NCI-H2107 (cell line): ENCODE data around the gene RNASE2.
"Not testable (repeated sequence)": the region's sequence is repeated elsewhere in the genome, so short reads cannot be mapped to it uniquely, and the experiment has no call there.

Experiments used
- DNase-seq: peaks from one replicate; lab custom pipeline; 2025; lab: John Stamatoyannopoulos, UW

The RNASE2 gene

DNA sequence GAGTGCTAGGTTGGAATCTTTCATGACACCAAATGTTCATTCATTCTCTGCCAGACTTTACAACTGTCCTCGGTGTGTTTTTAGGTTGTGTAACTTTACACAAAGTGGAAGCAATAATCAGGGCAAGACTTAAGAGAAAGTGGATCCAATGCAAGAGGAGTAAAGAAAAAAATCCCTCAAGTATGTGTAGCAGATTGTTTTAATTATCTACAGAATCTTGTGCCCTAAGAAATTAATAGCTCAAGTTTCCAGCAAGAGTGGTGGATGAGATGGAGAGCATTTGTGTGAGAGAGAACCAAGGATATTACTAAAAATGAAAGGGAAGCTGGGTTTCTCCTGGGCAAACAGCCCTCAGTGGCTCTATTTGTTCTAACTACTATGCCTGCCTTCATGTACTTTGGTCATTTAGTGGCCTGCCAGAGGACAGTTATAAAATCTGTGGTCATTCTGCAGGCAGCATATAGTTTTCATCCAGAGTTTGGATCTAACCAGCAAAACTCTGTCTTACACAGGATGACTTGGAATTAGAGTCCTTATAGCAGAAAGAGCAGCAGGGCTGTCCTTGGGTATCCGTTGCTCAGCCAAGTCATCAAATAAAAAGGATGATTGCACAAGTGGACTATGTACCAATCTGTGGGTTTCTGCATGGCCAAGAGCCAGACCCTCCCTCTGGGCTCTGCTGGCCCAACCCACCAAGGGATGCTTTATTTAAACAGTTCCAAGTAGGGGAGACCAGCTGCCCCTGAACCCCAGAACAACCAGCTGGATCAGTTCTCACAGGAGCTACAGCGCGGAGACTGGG is at the start of gene RNASE2:
TSS of gene RNASE2 (plus strand) at position 752 of the 802 bp plus-strand sequence. CDS start 285 bp downstream, outside the sequence.
- not testable (repeated sequence) for DNase-seq

DNA sequence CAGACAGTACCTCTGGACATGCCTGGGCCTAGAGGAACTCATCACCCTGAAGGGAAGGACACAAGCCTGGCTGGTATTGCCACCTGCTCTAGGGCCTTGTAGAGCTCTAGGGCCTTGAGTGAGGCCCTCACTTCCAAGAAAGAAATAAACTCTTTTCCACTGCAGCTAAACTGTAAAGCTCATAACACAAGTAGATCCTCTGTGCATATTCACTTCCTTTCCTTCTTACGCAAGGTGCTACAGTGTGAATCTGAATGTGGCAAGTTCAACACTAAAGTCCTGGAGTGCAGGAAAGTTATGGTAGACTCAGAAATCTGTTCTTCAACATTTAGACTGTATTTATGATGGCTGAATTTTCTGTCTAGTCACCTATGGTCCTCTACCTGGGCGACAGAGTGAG is 49.6 kb upstream of the RNASE2 start:
- DNase-seq, result no peak

DNA sequence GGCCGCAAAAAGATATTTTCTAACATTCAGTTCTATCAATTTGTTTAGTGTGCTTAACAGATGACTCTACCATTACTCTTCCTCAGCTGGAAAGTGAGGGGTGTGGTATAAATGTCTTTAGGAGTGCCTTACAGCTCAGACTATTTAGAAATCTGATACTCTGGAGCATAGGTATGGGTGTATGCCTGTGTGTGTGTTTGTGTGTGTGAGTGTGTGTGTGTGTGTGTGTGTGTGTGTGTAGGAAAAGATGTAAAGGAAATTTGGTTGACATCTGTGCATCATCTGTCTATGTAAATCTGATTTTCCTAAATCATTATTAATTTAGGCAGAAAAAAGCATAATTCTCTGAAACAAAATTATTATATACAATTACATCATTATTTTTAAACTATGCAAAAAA is 48.1 kb upstream of the RNASE2 start:
- no peak for DNase-seq

DNA sequence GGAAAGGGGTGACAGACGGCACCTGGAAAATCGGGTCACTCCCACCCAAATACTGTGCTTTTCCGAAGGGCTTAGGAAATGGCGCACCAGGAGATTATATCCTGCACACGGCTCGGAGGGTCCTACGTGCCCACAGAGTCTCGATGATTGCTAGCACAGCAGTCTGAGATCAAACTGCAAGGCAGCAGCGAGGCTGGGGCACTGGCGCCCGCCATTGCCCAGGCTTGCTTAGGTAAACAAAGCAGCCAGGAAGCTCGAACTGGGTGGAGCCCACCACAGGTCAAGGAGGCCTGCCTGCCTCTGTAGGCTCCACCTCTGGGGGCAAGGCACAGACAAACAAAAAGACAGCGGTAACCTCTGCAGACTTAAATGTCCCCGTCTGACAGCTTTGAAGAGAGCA is 44.5 kb upstream of the RNASE2 start:
- not testable (repeated sequence) for DNase-seq

DNA sequence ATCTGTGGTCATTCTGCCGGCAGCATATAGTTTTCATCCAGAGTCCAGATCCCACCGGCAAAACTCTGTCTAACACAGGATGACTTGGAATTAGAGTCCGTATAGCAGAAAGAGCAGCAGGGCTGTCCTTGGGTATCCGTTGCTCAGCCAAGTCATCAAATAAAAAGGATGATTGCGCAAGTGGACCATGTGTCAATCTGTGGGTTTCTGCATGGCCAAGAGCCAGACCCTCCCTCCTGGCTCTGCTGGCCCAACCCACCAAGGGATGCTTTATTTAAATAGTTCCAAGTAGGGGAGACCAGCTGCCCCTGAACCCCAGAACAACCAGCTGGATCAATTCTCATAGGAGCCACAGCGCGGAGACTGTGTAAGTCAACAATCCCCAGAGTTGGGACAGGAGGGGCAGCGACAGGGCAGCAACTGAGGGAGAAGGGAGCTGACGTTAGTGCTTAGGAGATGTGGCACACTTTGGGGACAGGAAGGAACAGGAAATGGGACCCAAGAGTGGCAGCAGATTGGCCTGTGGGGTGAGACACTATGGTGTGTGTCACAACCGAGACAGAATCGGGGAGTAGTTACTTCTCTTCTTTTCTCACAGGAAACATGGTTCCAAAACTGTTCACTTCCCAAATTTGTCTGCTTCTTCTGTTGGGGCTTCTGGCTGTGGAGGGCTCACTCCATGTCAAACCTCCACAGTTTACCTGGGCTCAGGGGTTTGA is 36.1 kb upstream of the RNASE2 start:
- not testable (repeated sequence) for DNase-seq

DNA sequence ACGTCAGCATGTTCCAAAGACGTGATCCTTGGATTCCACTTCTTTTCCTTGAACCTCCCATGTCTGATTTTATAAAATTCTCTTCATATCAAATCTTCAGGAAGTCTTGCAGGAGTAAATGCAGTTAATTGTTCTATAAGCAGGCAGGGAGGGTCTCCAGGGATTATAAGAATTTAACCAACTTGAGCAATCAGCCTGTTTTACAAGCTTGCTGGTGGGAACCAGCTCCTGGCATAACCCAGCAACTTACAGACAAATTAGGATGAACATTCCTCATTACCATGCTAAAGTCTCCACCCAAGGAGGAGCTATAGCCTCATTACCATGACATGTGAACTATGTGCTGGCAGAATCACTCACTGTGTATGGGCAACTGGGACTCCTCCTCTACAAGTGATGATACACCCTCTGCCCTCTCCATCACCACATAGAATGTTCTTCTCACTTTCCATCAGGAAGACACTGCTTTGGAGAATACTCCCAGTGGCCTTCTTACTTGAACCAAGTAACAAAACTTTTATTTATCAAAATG is 31.5 kb upstream of the RNASE2 start:
- not testable (repeated sequence) for DNase-seq

DNA sequence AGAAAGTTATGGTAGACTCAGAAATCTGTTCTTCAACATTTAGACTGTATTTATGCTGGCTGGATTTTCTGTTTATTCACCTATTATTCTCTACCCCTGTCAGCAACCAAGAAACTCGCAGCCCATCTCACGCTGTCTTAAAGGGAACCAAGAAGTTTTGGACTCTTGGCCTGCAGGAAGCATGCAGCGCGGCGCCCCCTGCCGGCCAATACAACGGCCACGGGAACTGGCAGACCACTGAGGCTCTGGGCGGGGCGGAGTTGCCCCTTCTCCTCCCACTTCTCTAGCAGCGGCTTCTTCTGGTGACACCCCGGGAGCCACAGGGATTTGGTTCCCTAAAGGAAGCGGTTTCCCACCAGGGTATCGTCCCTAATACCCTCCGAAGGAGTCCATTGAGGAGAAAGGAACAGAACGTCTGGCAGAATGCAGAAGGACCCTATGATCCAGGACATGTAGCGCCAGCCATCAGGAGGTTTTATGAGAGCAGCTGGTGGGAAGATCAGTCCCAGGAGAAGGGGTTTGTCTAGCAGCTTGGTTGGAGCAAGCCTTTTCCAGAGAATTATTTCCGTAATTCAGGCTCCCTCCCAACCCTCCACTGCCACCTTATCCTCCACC is 21.0 kb upstream of the RNASE2 start:
- DNase-seq, result no peak

DNA sequence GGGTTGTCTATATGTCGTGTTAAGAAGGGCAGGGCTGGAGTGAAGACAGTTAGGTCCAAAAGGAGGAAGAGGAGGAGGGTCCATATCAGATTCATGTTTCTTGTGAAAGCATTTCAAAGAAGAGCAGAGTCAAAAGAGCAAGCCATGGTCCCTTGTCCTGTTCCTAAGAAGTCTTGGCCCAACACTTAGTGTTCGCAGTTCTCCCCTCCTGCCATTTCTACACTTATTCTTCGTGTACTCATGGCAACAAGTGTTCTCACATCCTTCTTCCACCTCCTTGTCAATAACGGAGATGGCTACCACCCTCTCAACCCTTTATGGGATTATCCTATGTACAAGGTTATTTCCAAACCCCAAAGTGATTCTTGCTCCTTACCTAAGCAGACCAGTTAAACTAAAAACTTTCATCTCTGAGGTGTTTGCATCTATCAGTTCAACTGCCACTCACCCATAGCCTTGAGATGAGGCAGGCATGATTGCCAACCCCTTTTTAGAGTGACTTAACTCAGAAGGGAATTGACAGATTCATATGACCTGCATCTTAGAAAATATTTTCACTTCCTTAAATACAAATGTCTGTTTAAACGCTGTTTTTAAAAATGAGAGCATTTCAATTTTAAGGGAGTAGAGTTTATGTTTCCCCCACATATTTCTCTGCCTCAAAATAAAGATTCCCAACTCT is 19.8 kb upstream of the RNASE2 start:
- DNase-seq, result no peak

DNA sequence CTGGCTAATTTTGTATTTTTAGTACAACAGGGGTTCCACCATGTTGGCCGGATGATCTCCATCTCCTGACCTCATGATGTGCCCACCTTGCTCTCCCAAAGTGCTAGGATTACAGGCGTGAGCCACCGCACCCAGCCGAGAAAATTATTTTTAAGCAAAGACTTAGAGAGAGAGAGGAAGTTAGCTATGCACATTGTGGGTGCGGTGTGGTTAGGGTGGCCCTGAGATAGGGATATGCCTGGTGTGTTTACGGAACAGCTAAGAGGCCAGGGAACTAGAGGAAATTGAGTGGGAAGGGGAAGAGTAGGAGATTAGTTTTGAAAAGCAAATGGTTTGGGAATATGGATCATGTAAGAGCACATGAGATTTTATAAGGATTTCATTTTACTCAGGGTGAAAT is 10.1 kb upstream of the RNASE2 start:
- not testable (repeated sequence) for DNase-seq

DNA sequence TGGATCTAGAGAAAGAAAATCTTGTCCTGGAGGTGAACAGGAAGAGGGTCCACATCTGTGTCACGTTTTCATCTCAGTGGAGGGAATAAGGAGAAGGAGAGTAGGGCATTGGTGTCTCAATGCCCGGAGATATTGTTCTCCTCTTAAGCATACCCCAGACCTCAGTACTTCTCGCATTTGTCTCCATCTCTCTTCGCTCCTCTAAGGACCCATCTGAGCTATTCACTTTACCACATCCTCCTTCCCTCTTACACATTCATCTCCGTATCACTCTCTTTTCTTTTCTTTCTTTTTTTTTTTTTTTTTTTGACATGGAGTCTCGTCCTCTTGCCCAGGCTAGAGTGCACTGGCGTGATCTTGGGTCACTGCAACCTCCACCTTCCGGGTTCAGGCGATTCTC is 8.6 kb upstream of the RNASE2 start:
- DNase-seq, result not testable (repeated sequence)

DNA sequence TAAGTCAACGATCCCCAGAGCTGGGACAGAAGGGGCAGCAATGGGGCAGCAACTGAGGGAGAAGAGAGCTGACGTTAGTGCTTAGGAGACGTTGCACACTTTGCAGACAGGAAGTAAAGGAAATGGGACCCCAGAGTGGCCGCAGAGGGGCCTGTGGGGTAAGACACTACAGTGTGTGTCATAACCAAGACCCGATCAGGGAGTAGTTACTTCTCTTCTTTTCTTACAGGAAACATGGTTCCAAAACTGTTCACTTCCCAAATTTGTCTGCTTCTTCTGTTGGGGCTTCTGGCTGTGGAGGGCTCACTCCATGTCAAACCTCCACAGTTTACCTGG is 219 bp downstream of the RNASE2 start:
- not testable (repeated sequence) for DNase-seq

DNA sequence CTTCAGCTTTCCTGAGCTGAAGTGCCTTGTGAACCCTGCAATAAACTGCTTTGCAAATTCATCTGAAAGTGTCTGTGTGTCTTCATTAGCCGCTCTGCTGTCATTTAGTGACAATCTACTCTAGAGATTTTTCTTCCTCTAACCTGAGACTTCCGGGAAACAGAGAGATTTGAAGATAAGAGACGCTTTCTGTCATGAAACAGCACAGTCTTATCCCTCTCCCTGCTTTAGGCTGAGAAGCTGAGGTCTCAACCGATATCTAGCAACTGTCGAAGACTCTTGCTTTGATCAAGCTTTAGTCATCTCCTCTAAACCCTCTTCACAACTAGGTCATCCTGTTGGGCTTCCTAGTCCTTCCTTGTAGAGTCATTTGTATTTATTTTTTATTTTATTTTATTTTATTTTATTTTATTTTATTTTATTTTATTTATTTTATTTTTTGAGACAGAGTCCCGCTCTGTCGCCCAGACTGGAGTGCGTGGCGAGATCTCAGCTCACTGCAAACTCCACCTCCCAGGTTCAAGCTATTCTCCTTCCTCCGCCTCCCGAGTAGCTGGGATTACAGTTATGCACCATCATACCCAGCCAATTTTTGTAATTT is 1.2 kb downstream of the RNASE2 start:
- DNase-seq, result no peak

DNA sequence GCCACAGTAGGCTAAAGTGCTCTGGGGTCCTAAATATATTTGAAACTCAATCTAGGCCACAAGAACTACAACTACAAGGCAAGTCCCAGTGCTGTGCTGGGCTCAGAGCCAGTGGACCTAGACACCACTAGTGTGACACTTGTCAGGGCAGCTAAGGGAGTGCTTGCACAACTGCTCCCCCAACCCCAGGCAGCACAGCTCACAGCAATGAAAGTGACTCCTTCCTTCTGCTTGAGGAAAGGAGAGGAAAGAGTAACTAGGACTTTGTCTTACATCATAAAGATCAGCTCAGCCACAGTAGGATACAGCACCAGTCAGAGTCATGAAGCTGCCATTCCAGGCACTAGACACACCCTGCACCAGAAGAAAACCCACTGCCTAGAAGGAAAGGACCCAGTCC is 3.7 kb downstream of the RNASE2 start:
- not testable (repeated sequence) for DNase-seq

DNA sequence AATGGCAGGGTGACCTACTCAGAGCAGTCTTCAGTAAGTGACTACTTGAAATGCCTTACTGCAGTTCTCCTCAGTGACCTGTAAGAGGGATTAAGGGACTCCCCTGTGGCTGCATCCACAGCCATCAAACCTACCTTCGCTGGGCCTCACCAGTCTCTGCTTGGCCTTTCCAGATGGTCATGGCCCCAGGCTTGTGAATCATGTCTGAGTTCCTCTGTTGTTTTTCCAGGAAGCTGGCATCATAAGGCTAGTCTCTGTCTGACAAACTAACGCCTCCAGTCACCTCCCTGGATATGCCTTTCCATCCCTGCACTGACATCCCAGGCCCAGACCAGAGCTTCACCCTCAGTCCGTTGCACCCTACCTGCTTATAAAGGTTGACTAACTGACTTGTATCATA is 14.0 kb downstream of the RNASE2 start:
- DNase-seq, result no peak

DNA sequence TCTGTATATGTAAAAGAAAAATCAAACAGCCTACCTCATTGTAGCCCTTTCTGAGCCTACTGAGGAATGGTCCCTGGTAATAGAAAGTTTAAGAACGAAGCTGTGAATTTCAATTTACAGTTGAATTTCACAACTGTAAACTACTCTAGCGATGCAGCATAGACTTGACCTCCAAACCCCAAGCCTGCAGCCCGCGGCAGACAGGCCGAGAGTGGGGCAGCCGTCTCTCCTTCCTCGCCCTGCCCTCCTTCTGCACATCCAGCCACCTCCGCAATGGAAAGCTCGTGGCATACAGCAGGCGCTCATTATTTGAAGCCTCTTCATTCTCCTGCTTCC is 15.3 kb downstream of the RNASE2 start:
- DNase-seq, result no peak

DNA sequence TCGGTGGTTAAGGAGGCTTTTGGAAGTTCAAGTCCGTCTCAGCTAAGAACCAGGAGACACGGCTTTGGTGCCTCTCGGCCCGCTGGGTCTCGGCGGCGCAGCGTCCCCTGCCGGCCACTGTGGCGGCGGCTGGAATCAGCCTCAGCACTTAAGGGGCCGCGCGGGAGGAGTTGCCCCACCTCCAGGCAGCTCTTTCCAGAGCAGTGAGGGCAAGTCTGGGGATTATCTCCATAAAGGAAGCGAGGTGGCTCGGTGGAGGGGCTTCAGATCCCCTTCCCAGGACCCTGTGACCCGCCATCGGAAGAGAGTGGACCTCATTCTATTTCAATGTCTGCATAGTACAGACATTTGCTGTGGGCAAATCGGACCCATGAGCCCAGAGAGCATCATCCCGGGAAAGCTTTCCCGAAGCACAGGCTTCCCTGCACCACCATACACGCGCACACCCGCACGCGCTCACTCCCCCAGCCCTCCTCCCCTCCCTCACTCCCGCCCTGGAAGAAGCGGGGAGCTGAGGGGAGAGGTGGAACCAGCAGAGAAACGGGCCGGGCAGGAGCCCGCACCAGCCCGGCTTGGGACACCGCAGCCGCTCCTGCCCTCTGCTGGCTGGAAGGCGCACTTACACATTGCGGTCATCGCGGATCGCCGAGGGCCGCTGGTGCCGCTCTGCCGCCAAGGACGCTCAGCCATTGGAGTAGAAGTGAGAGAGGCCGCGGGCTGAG is 15.9 kb downstream of the RNASE2 start:
- peak; percentile 80 for DNase-seq

DNA sequence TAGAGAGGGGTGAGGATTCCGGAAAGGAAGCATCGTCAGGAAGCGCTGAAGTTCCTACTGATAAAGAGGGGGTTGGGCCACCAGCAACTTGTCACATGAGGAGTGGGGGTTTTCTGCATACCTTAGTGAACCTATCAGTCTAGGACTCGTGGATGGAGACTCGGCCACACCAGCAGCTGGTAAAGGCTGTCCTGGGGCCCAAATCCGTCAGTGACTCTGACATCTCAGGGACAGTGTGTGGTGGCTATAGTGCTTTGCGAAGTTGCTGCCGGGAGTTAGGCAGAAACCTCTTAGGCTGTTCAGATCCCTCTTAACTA is 16.4 kb downstream of the RNASE2 start:
- DNase-seq, result no peak

DNA sequence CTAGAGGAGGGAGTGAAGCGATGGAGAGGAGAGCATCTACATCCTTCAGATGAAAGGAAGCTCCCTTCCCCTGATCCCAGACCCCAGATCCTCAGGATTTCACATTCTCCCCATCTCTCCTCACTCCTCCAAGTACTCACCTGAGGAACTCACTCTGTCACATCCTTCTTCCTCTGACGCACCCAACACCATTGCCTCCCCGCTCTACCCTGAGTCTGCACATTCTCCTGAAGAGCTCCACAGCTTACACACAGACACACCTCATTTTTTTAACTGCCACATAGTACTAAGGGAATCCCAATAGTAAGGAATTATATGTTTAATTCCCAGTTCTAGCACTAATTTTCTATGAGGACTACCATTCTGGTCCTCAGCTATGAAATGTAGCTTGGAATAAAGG is 18.2 kb downstream of the RNASE2 start:
- DNase-seq, result no peak

DNA sequence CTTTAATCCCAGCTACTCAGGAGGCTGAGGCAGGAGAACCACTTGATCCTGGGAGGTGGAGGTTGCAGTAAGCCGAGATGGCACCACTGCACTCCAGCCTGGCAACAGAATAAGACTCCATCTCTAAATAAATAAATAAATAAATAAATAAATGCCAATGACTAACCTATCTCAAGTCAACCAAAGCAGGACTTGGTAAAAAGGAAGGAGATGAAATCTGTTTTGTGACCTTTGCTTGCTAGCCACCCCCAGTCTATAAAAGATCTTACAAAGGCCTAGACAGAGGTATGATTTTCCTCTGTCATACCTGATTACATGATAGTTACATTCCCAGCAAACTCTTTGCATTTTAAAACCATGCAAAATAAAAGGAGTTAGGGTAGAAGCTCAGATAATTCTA is 21.0 kb downstream of the RNASE2 start:
- DNase-seq, result no peak

DNA sequence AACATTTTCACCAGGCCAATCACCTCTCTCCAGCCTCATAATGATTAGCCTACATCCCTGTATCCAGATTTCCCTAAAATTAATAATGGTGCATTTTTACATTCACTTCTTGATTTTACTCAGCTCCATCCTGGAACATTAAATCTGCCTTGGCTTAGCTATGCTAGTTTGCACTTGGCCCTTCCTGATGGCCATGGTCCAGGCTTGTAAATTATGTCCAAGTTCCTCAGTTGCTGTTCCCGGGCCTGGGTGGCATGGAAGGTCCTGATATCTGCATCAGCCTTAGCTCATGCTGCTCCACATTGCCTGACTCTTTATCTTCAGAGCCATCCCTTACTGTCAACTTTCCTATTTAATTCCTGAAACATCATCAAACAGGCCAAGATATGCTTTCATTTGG is 23.4 kb downstream of the RNASE2 start:
- no peak for DNase-seq

DNA sequence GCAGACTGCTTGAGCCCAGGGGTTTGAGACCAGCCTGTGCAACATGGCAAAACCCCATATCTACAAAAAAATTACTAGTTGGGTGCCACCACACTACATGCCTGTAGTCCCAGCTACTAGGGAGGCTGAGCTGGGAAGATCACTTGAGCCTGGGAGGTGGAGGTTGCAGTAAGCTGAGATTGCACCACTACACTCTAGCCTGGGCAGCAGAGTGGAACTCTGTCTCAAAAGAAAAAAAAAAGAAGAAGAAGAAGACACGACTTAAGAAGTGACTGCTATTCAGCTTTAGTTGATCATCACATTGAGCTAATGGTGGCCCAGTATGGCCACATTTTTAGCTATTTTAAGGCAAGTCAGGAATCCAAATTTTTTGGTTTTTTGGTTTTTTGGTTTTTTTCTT is 25.6 kb downstream of the RNASE2 start:
- no peak for DNase-seq
